AG04449 (cell line): ENCODE measurements around the gene EML6.

Source experiments
- CTCF ChIA-PET: fragments of 350-600 bp; formaldehyde crosslinking; extraction: SDS; loops from one replicate; lab custom pipeline; 2021; ENCODE audit warnings: antibody characterized with exemption; lab: Yijun Ruan, JAX
- POLR2A ChIA-PET: fragments of 400-600, 350-600 bp; formaldehyde crosslinking; extraction: SDS; loops from one replicate; lab custom pipeline; 2020; ENCODE audit warnings: antibody characterized with exemption, inconsistent platforms; lab: Yijun Ruan, JAX
- DNase-seq: peaks from one replicate; pipeline ENCODE4 v3.0.0-alpha.2; 2010; ENCODE audit warnings: low read depth, low spot score
- H3K4me3 ChIP-seq: 2 replicates; pipeline ENCODE4 v1.5.1; 2011; ENCODE audit warnings: low read depth, mild to moderate bottlenecking, control low read depth, low read length
- TF ChIP-seq, protein P1 (sequence below): IDR thresholded peaks from one replicate; pipeline ENCODE4 v1.5.1; 2011; ENCODE audit warnings: mild to moderate bottlenecking, moderate library complexity, low read length, control low read depth, inconsistent platforms; ENCODE audit not compliant: insufficient read depth; ENCODE audit errors: missing control alignments

Gene EML6

GRCh38 chr2:54789878-54790277 lies 66.4 kb downstream of the EML6 start:
- ChIA-PET CTCF (no interaction called here), POLR2A (no interaction called here)
- TF ChIP-seq, protein P1, sequence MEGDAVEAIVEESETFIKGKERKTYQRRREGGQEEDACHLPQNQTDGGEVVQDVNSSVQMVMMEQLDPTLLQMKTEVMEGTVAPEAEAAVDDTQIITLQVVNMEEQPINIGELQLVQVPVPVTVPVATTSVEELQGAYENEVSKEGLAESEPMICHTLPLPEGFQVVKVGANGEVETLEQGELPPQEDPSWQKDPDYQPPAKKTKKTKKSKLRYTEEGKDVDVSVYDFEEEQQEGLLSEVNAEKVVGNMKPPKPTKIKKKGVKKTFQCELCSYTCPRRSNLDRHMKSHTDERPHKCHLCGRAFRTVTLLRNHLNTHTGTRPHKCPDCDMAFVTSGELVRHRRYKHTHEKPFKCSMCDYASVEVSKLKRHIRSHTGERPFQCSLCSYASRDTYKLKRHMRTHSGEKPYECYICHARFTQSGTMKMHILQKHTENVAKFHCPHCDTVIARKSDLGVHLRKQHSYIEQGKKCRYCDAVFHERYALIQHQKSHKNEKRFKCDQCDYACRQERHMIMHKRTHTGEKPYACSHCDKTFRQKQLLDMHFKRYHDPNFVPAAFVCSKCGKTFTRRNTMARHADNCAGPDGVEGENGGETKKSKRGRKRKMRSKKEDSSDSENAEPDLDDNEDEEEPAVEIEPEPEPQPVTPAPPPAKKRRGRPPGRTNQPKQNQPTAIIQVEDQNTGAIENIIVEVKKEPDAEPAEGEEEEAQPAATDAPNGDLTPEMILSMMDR = no peak
- no peak overlapping the region for H3K4me3 ChIP-seq
- no peak for DNase-seq

- DNase-seq = no peak
- TF ChIP-seq, protein P1 = no peak
- ChIA-PET POLR2A (no interaction called here), CTCF (interaction anchor here (1.1 kb wide), 1 partner anchor 14 kb away, joined by 4 read pairs; no protein-coding TSS in a partner anchor)
- H3K4me3 ChIP-seq = no peak overlapping the region
Measured at GRCh38 chr2:54791831-54792230, 68.4 kb downstream of the EML6 start.

DNA sequence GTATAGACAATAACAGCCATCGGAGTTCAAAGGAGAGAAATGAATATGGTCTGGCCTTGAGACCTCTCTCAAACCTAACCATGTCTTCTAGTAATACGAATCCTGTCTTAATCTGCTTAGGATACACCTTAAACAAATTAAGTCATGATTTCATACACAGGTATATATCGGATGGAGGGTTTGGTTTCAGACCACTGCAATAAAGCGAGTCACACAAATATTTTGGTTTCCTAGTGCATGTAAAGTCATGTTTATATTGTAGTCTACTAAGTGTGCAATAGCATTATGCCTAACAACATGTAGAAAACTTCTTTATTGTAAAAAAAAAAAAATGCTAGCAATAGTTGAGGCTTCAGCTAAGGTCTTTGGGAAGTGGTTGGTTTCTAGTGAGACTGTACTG lies 73.8 kb downstream of the EML6 start:
- ChIA-PET POLR2A (no interaction called here), CTCF (no interaction called here)
- DNase-seq = no peak
- no peak overlapping the region for H3K4me3 ChIP-seq
- TF ChIP-seq, protein P1 = no peak

DNA sequence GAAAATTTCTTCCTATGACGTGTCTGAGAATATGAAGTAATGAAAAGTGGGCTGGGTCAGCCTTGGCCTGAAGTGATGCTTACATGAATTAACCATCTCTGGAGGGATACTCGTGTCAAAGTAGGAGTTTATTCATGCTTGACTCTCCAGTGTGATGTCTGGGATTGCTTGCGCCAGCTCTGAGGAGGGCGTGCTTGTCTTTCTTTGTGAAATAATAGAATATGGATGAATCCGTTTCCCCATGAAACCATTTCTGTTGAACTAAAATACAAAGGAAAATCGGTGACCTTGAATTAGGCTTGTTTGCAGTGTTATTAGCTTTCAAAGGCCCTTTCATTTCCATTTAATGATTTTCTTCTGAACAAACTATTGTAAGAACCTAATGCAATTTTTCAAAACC lies 77.9 kb downstream of the EML6 start:
- TF ChIP-seq, protein P1 = no peak
- POLR2A ChIA-PET = no interaction called here
- H3K4me3 ChIP-seq = no peak overlapping the region
- no peak for DNase-seq
- CTCF ChIA-PET = interaction anchor here (1.4 to 2.1 kb wide), 3 partner anchors 14 to 37 kb away, joined by 3 to 6 read pairs (median 4); no protein-coding TSS in a partner anchor

DNA sequence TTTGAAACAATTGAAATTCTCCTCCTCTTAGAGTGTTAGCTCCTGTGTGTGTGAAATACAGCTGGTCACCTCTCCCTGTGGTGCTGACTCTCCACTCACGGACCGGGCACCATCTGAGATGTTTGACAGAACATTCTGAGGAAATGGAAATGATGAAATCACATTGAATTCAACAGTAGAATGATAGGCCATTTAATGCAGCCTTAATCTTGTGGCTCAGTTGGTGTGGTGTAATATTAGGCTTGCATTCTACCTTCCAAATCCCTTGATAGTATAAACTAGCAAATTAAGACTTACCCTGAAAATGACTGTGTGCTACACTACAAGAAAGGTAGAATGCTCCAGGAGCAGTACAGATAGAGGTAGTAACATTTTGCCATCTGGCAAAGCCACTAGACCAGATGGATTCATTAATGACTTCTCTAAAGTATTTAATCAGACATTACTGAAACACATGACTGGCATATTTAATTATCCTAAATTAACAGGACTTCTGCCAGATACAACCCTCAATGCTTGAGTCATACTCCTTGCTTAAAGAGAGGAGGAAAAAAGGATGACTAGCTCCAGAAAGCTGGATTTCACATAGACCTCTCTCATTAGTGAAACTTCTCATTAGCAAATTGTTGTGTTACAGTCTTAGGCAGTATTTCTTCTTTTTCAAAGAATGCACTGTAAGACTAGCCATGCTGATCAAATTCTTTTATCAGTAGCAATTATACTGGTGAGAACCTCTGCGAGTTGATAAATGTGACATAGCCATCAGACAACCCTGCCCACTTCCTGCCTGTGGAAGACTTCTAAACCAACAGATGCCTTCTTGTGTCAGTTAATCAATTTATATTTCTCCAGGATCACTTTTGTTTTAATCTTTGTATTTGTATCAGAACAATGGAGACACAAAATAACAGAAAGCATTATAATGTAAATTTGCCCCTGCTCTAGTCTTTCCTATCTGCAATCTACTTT lies 80.6 kb downstream of the EML6 start:
- POLR2A ChIA-PET = no interaction called here
- no peak for DNase-seq
- CTCF ChIA-PET = interaction anchor here (1.0 kb wide), 1 partner anchor 35 kb away, joined by 3 read pairs; no protein-coding TSS in a partner anchor
- H3K4me3 ChIP-seq = no peak overlapping the region
- TF ChIP-seq, protein P1 = no peak

- ChIA-PET CTCF (interaction anchor here (1.0 kb wide), 1 partner anchor 34 kb away, joined by 3 read pairs; no protein-coding TSS in a partner anchor), POLR2A (no interaction called here)
- DNase-seq = no peak
- H3K4me3 ChIP-seq = no peak overlapping the region
- TF ChIP-seq, protein P1 = no peak
Measured at GRCh38 chr2:54805255-54805654, 81.8 kb downstream of the EML6 start.
